Nephron (organoid): ENCODE results near the gene NOP56.
"Not testable (repeated sequence)": the region's sequence is repeated elsewhere in the genome, so short reads cannot be mapped to it uniquely, and the experiment has no call there.

ENCODE experiments used
- H3K27ac Mint-ChIP-seq, 3 experiments: 2 replicates each; pipeline ENCODE4 v1.8.0; 2020; ENCODE audit warnings: mixed read lengths in 3 of 3, mild to moderate bottlenecking in 2 of 3, moderate library complexity in 1 of 3
- H3K27me3 Mint-ChIP-seq: 2 replicates; pipeline ENCODE4 v1.8.0; 2021; ENCODE audit warnings: low read depth, mild to moderate bottlenecking, moderate library complexity, mixed read lengths
- H3K36me3 Mint-ChIP-seq: 2 replicates; pipeline ENCODE4 v1.8.0; 2020; ENCODE audit warnings: low read depth, mixed read lengths
- H3K4me1 Mint-ChIP-seq: 2 replicates; pipeline ENCODE4 v1.8.0; 2020; ENCODE audit warnings: mixed read lengths
- H3K4me3 Mint-ChIP-seq, 3 experiments: 2 replicates each; pipeline ENCODE4 v1.8.0; 2020; ENCODE audit warnings: mild to moderate bottlenecking in 3 of 3, mixed read lengths in 3 of 3, moderate library complexity in 2 of 3
- H3K9me3 Mint-ChIP-seq: 2 replicates; pipeline ENCODE4 v1.8.0; 2020; ENCODE audit warnings: mixed read lengths
- TF ChIP-seq, protein P1 (sequence below), 3 experiments: fragments of 200-600 bp; sonication (generic); IDR thresholded peaks; one replicate each; pipeline ENCODE4 v1.5.0; 2021; ENCODE audit warnings: antibody characterized with exemption in 3 of 3; ENCODE audit not compliant: unreplicated experiment in 3 of 3

Gene NOP56

DNA sequence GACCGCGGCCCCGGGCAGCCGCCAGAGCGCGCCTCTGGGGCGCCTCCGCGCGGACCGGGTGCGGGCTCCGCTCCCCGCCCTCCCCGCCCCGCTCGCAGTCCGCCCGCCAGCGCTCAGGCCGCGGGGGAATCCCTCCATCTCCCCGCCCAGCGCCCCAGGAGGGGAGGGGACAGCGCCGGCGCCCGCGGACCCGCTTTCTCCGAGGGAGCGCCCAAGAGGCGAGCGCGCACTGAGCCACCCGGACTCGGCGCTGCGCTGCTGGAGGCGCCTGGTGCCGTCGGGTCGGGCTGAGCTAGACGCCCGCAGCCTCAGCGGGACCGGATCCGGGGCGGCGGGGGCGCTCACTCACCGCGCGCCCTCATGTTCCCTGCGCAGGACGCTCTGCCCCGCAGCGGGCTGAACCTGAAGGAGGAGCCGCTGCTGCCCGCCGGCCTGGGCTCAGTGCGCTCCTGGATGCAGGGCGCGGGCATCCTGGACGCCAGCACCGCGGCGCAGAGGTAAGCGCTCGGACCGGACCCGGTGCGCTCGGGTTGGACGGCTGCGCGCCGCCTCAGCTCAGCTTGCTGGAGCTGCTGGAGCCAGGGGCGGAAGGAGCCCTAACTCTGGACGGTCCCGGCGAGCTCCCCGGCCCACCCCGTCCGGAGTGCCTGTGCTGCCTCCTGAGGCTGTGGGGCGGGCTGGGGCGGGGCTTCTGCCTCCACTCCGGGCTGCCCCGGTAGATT, 41.0 kb downstream of the NOP56 start:
- Mint-ChIP-seq H3K27me3 (peaks cover 72% of the 10 kb centered on the region), H3K4me3 (peak overlapping the region; percentile 76 to 82 (median 79)), H3K27ac (no peak overlapping the region), H3K4me1 (peaks cover 40% of the 10 kb centered on the region), H3K9me3 (no peaks in the 10 kb centered on the region), H3K36me3 (no peaks in the 10 kb centered on the region)
- TF ChIP-seq, protein P1, sequence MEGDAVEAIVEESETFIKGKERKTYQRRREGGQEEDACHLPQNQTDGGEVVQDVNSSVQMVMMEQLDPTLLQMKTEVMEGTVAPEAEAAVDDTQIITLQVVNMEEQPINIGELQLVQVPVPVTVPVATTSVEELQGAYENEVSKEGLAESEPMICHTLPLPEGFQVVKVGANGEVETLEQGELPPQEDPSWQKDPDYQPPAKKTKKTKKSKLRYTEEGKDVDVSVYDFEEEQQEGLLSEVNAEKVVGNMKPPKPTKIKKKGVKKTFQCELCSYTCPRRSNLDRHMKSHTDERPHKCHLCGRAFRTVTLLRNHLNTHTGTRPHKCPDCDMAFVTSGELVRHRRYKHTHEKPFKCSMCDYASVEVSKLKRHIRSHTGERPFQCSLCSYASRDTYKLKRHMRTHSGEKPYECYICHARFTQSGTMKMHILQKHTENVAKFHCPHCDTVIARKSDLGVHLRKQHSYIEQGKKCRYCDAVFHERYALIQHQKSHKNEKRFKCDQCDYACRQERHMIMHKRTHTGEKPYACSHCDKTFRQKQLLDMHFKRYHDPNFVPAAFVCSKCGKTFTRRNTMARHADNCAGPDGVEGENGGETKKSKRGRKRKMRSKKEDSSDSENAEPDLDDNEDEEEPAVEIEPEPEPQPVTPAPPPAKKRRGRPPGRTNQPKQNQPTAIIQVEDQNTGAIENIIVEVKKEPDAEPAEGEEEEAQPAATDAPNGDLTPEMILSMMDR (IDR thresholded peaks at IDR 0.05; ENCODE audit: unreplicated experiment in 3 of 3) = no peak

DNA sequence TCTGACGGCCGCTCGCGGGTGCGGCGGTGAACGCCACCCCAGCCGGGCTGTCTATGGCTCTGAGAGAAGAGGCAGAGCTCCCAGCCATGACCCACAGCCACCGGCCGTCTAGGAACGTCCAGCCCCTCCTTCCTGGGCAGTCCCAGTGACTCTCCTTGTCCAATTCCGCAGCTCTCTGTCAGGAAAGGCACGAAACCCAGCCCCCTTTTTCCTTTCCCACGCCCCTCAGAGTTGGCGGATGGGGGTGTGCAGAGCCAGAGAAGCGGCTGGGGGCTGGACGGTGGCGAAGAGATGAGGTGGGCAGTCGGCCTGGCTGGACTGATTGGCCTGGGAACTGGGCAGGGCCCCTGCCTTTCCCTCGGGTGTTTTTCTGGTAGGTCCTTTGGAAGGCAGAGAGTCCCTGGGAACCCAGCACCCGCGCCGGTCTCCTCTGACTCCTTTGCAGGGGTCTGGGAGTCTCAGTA, 41.6 kb downstream of the NOP56 start:
- H3K4me1 Mint-ChIP-seq = peaks cover 43% of the 10 kb centered on the region
- no peaks in the 10 kb centered on the region for H3K9me3 Mint-ChIP-seq
- peak overlapping the region; percentile 76 to 82 (median 79) for H3K4me3 Mint-ChIP-seq
- TF ChIP-seq, protein P1 (IDR thresholded peaks at IDR 0.05; ENCODE audit: unreplicated experiment in 3 of 3) = no peak
- no peaks in the 10 kb centered on the region for H3K36me3 Mint-ChIP-seq
- H3K27me3 Mint-ChIP-seq = peaks cover 66% of the 10 kb centered on the region
- peak overlapping the region in 1 of 3 experiments; percentile 46 for H3K27ac Mint-ChIP-seq

DNA sequence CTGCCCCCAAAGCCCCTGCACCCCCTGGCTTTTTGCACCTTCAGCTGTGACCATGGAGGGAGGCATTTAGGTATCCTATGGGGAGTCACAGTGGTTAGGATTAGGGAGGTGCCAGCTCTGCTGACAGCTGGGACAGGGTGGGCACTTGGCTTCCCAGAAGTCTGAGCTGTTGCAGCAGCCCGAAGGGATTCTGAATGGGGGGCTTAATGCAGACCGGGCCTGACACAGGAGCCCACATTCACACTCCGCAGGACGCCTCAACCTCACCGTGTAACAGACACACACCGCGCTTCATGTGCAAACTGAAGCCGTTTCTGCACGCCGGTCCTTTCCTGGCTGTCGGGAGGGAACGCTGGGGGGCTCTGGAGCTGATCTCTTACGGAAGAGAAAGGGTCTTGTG, 42.1 kb downstream of the NOP56 start:
- Mint-ChIP-seq H3K9me3 (no peaks in the 10 kb centered on the region), H3K4me1 (peaks cover 43% of the 10 kb centered on the region), H3K27ac (peak overlapping the region in 2 of 3 experiments; percentile 24 to 30), H3K4me3 (peak overlapping the region; percentile 76 to 82 (median 79)), H3K27me3 (peaks cover 66% of the 10 kb centered on the region), H3K36me3 (no peaks in the 10 kb centered on the region)
- TF ChIP-seq, protein P1 (IDR thresholded peaks at IDR 0.05; ENCODE audit: unreplicated experiment in 3 of 3) = no peak

DNA sequence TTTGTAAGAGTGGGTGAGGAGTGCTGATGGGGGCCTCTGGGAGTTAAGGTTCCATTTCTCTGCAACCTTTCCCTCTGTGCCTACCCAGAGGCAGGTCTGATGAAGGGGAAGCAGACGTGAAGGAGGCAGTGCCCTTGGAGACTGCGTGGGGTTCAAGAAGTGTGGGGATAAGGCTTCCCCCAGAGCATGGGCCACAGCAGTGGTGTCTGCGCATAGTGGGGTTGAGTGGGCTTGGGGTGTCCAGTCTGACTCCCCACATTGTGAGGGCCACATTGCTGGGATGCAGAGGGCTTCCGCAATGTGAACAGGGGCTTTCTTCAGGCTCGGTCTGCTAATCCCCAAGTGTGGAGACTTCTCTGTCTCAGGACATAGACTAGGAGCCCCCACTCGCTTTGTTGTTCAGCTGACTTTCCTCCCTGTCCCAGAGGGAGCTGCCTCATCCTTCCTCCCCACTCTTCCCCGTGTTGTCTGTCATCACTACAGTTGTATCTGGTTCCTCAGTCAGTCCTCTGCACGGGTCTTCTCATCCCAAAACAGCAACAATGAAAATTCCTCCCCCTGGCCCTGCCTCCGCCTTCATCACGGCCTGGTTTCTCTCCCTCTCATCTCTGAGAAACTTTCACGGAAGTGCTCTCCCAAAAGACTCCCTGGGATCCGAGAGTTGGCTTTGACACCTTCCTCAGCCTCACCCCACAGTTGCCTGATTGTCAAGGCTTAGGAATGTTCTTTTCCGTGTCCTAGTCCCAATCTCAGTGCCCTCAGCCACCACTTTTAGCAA, 43.0 kb downstream of the NOP56 start:
- H3K4me3 Mint-ChIP-seq = peak overlapping the region; percentile 76 to 82 (median 79)
- TF ChIP-seq, protein P1 (IDR thresholded peaks at IDR 0.05; ENCODE audit: unreplicated experiment in 3 of 3) = no peak
- H3K9me3 Mint-ChIP-seq = no peaks in the 10 kb centered on the region
- H3K27me3 Mint-ChIP-seq = peaks cover 66% of the 10 kb centered on the region
- H3K4me1 Mint-ChIP-seq = peaks cover 48% of the 10 kb centered on the region
- peak overlapping the region in 2 of 3 experiments; percentile 34 to 81 for H3K27ac Mint-ChIP-seq
- H3K36me3 Mint-ChIP-seq = peaks cover 2% of the 10 kb centered on the region

DNA sequence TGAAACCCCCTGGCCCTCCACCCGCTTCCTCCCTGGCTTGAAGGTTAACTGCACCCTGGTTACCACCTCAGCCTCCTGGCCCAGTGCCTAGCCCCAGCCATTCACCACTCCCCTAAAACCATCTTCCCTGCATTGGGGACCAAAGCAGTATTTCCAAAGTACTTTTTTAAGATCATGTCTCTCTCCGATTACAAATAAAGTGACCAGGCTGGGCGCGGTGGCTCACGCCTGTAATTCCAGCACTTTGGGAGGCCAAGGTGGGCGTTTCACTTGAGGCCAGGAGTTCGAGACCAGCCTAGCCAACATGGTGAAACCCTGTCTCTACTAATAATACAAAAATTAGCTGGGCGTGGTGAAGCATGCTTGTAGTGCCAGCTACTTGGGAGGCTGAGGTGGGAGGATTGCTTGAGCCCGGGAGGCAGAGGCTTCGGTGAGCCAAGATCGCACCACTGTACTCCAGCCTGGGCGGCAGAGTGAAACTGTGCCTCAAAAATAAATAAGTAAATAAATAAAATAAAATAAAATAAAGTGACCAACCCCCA, 43.6 kb downstream of the NOP56 start:
- Mint-ChIP-seq H3K4me3 (peak overlapping the region; percentile 17 to 68 (median 60)), H3K27me3 (peaks cover 65% of the 10 kb centered on the region), H3K4me1 (peaks cover 51% of the 10 kb centered on the region), H3K27ac (peak overlapping the region in 2 of 3 experiments; percentile 34 to 81)
- H3K36me3 Mint-ChIP-seq, H3K9me3 Mint-ChIP-seq: not testable (repeated sequence)

DNA sequence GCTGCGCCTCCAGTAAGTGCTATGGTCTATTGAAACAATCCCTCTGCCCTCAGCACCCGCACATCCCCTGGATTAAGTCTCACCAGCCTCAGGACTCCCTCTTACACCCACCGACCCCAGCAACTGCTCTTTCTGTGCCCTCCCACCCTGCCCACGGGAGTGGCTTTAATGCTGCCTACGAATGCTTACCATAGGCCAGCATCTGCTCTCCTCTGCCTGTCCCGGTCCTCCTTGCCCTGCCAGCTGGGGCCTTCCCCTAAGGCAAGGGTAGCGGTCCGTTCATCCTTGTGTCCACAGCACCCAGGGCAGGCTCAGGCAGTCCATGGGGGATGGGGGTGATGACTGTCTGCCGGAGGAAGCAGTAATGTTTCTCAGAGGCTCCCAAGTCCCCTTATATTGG, 44.2 kb downstream of the NOP56 start:
- TF ChIP-seq, protein P1 (IDR thresholded peaks at IDR 0.05; ENCODE audit: unreplicated experiment in 3 of 3) = no peak
- peaks cover 59% of the 10 kb centered on the region for H3K27me3 Mint-ChIP-seq
- H3K27ac Mint-ChIP-seq = peak overlapping the region; percentile 75 to 94 (median 79)
- peaks cover 6% of the 10 kb centered on the region for H3K36me3 Mint-ChIP-seq
- H3K9me3 Mint-ChIP-seq = no peaks in the 10 kb centered on the region
- peaks cover 48% of the 10 kb centered on the region for H3K4me1 Mint-ChIP-seq
- H3K4me3 Mint-ChIP-seq = no peak overlapping the region
